ENCODE measurements around the gene PELI3.
A peak's percentile ranks its signal among the peaks of the same experiment; 100 is the strongest.

PELI3 gene

GRCh38 chr11:66475349-66476172, 8.9 kb downstream of the PELI3 start:
- DNase-seq, result no peak

GRCh38 chr11:66476173-66476840, 9.6 kb downstream of the PELI3 start:
- no peak for DNase-seq

- no peak for DNase-seq
These were observed 10.1 kb downstream of the PELI3 start for GRCh38 chr11:66476841-66477251.

GRCh38 chr11:66477263-66478201, 10.8 kb downstream of the PELI3 start:
- DNase-seq, result no peak

- no peak for DNase-seq
These were observed 12.2 kb downstream of the PELI3 start for GRCh38 chr11:66478729-66479393.

GRCh38 chr11:66479394-66480116, 12.8 kb downstream of the PELI3 start:
- DNase-seq, result peak; percentile 84

- DNase-seq, result peak; percentile 96
These were observed 13.6 kb downstream of the PELI3 start, which contains the start of gene DPP3 for GRCh38 chr11:66480117-66480938. TSS of gene DPP3 (plus strand) at chr11:66480434. CDS start at chr11:66482201, 1,767 bp downstream.

GRCh38 chr11:66484806-66485380, 18.2 kb downstream of the PELI3 start:
- no peak for DNase-seq

- no peak for DNase-seq
These were observed 22.3 kb downstream of the PELI3 start for GRCh38 chr11:66488957-66489356.

- no peak for DNase-seq
These were observed 22.9 kb downstream of the PELI3 start for GRCh38 chr11:66489636-66490035.

GRCh38 chr11:66491315-66491935, 24.7 kb downstream of the PELI3 start:
- no peak for DNase-seq

GRCh38 chr11:66492161-66492865, 25.6 kb downstream of the PELI3 start:
- DNase-seq, result no peak

GRCh38 chr11:66493130-66493529, 26.4 kb downstream of the PELI3 start:
- DNase-seq, result no peak

- DNase-seq, result no peak
These were observed 27.8 kb downstream of the PELI3 start for GRCh38 chr11:66494458-66494857.

- no peak for DNase-seq
These were observed 28.2 kb downstream of the PELI3 start for GRCh38 chr11:66494935-66495334.

GRCh38 chr11:66495401-66495854, 28.7 kb downstream of the PELI3 start:
- no peak for DNase-seq

- no peak for DNase-seq
These were observed 30.5 kb downstream of the PELI3 start for GRCh38 chr11:66497206-66497605.

GRCh38 chr11:66498506-66498905, 31.8 kb downstream of the PELI3 start:
- no peak for DNase-seq

- DNase-seq, result no peak
These were observed 38.6 kb downstream of the PELI3 start for GRCh38 chr11:66505276-66505816.

All from NCI-H526 treated with DMSO at 0.1 percent for 48 hours (cell line).